GM12891 (cell line): ENCODE measurements around the gene PPP1R9A.

Experiments used
- POLR2A ChIP-seq: IDR thresholded peaks from 2 replicates; pipeline ENCODE4 v1.6.1; 2011; ENCODE audit warnings: low read depth, low read length, control low read depth
- POLR2AphosphoS5 ChIP-seq: IDR thresholded peaks from 2 replicates; pipeline ENCODE4 v1.6.1; 2011; ENCODE audit warnings: low read depth, low read length, control low read depth
- TAF1 ChIP-seq: IDR thresholded peaks from 2 replicates; pipeline ENCODE4 v1.6.1; 2011; ENCODE audit warnings: low read depth, low read length, control low read depth

DNA sequence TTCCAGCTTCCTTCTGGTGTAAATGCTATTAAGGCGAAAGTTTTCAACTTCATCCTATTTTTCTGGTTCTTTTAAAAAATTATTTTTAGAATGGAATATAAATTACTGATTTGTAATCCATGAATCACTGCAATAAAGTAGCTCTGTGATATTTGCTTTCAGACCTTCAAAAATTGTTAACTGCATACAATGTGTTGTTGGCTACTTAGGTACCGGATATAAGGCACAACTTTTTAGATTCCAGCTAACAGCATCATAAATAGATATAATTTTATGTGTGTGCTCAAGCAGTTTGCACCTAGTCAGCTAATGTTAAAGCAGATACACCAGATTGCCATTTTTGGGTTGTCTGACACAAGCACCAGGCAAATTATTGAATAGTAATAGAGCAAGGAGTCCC lies 358.2 kb downstream of the PPP1R9A start:
- no peak for TF ChIP-seq POLR2AphosphoS5
- no peak for TF ChIP-seq POLR2A
- TF ChIP-seq TAF1, result no peak
